Vagina (tissue), 2 donors: Measurements from ENCODE around the gene TTC23. TPM values are rescaled to one million over a fixed set of nuclear protein-coding genes. Genes with fewer than 3 reads are reported as not detected.
"Not testable (repeated sequence)": the region's sequence is repeated elsewhere in the genome, so short reads cannot be mapped to it uniquely, and the experiment has no call there.

Experiments used
- DNase-seq, 2 donors: peaks; one replicate each; pipeline ENCODE4 v3.0.0-alpha.2; 2017; ENCODE audit errors: extremely low spot score in 2 of 2
- H3K27ac ChIP-seq: fragments of 200-600 bp; sonication (generic); one replicate; pipeline ENCODE4 v1.5.1; 2019
- H3K27me3 ChIP-seq: fragments of 200-600 bp; sonication (generic); one replicate; pipeline ENCODE4 v1.5.1; 2019
- H3K36me3 ChIP-seq, 2 donors: fragments of 200-600 bp; sonication (generic); one replicate each; pipeline ENCODE4 v1.5.1; 2017 to 2019
- H3K4me1 ChIP-seq: fragments of 200-600 bp; sonication (generic); one replicate; pipeline ENCODE4 v1.5.1; 2019
- H3K4me3 ChIP-seq, 2 donors: fragments of 200-600 bp; sonication (generic); 1 replicate in 1 of 2; 2 replicates in 1 of 2; pipeline ENCODE4 v1.5.1; 2016 to 2019
- H3K9me3 ChIP-seq: fragments of 200-600 bp; sonication (generic); one replicate; pipeline ENCODE4 v1.5.1; 2019
- POLR2A ChIP-seq, 2 donors: fragments of 450-650 bp; IDR thresholded peaks; one replicate each; pipeline ENCODE4 v1.6.1; 2017; ENCODE audit warnings: antibody characterized with exemption in 2 of 2, mild to moderate bottlenecking in 2 of 2, moderate library complexity in 2 of 2
- POLR2AphosphoS5 ChIP-seq, 2 donors: sonication (generic); formaldehyde crosslinking; IDR thresholded peaks; one replicate each; pipeline ENCODE4 v1.9.0; 2017; ENCODE audit warnings: antibody characterized with exemption in 2 of 2, mild to moderate bottlenecking in 2 of 2, low read depth in 1 of 2; ENCODE audit not compliant: insufficient read depth in 1 of 2
- intact Hi-C: fragments of 100-400 bp; cut with DNase I; formaldehyde crosslinking; loops from one replicate; pipeline ENCODE4 v1.15.1; 2023
- total RNA-seq: library from RNA; depleted of rRNA; stranded (reverse); fragments of >200 nt; gene quantifications from one replicate; pipeline ENCODE4 v1.2.3, GENCODE V29; 2016
- TF ChIP-seq, protein P1 (sequence below), 3 experiments: fragments of 450-650 bp in 2 of 3; fragments of 200-600 bp in 1 of 3; sonication (generic) in 1 of 3; IDR thresholded peaks; one replicate each; pipeline ENCODE4 v1.5.1; 2017 to 2019; ENCODE audit warnings: antibody characterized with exemption in 3 of 3, mild to moderate bottlenecking in 2 of 3, moderate library complexity in 2 of 3

Gene TTC23
- total RNA-seq, 1 donor from 2014 or later, result 64.1 TPM

DNA sequence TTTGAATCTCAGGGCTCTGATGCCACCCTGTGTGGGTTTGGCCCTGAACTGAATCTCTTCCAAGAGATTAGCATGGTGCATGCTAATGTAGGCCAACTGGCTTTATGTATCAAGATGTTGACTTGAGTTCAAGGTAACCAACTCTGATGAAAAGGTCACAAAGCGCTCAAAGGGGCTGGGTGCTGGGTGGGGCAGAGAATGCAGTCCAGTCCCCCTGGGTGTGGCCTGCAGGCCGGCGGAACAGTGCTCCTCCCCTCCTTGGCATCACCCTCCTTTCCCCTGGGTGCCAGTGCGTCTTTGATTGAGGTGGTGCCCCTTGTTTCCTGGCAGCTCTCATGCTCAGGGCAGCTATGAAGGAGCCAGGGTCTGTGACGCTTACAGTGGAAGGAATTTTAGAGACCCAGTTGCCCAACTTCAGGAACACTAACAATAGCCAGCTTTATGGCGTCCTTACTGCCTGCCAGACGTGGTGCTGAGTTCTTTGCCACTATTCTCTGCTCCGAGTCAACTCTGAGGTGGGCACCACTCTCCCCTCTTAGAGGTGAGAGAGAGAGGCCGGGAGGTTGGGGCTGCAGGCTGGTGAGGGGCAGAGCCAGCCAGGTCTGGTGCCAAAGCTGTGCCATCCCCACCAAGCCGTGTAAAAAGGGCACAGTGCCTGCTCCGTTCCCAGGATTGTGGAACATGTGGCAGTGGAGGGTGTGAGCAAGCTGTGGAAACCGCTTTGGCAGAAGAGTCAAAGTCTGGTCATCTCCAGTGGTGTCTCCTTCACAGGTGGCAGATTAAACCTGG is 134.7 kb downstream of the TTC23 start:
- Histone ChIP-seq H3K36me3 (peaks cover 0 to 6% of the 10 kb centered on the region in 2 donors), H3K27me3 (no peaks in the 10 kb centered on the region), H3K9me3 (no peaks in the 10 kb centered on the region), H3K4me3 (no peak overlapping the region), H3K4me1 (peaks cover 14% of the 10 kb centered on the region), H3K27ac (no peak overlapping the region)
- no peak for DNase-seq
- intact Hi-C loops, result no loop called here
- no peak for TF ChIP-seq POLR2AphosphoS5 (IDR thresholded peaks at IDR 0.05; ENCODE audit: insufficient read depth in 1 of 2, low read depth in 1 of 2)
- TF ChIP-seq, protein P1, sequence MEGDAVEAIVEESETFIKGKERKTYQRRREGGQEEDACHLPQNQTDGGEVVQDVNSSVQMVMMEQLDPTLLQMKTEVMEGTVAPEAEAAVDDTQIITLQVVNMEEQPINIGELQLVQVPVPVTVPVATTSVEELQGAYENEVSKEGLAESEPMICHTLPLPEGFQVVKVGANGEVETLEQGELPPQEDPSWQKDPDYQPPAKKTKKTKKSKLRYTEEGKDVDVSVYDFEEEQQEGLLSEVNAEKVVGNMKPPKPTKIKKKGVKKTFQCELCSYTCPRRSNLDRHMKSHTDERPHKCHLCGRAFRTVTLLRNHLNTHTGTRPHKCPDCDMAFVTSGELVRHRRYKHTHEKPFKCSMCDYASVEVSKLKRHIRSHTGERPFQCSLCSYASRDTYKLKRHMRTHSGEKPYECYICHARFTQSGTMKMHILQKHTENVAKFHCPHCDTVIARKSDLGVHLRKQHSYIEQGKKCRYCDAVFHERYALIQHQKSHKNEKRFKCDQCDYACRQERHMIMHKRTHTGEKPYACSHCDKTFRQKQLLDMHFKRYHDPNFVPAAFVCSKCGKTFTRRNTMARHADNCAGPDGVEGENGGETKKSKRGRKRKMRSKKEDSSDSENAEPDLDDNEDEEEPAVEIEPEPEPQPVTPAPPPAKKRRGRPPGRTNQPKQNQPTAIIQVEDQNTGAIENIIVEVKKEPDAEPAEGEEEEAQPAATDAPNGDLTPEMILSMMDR (IDR thresholded peaks at IDR 0.05), result no peak
- TF ChIP-seq POLR2A (IDR thresholded peaks at IDR 0.05), result no peak

DNA sequence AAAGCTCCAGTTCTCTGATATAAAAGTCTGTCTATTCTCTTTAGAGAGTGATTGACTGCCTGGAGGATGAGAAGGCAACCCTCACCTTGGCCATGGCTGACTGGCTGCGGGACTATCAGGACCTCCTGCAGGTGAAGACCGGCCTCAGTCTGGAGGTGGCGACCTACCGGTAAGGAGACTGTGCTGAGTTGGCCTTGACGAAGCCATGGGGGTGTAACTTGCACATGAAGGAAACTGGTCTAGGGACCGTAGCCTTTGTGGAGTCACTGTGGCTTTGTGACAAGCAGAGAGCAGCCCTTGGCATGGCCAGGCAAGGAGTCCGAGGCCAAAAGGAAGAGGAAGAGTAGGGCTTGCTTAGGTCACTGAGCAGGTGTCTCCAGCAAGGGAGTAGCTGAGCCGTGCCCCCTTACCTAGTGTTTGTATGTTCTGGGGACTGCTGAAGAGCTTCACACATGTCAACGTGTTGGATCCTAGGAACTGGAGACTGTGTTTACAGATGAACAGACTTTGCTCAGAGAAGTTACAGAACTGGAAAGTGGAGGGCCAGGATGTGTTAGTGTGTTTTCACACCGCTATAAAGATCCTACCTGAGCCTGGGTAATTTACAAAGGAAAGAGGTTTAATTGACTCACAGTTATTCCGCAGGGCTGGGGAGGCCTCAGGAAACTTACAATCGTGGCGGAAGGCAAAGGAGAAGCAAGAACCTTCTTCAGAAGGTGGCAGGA is 135.7 kb downstream of the TTC23 start:
- Histone ChIP-seq H3K4me1 (peaks cover 15% of the 10 kb centered on the region), H3K27me3 (no peaks in the 10 kb centered on the region), H3K36me3 (no peaks in the 10 kb centered on the region), H3K4me3 (no peak overlapping the region), H3K27ac (no peak overlapping the region), H3K9me3 (no peaks in the 10 kb centered on the region)
- no peak for TF ChIP-seq POLR2AphosphoS5 (IDR thresholded peaks at IDR 0.05; ENCODE audit: insufficient read depth in 1 of 2, low read depth in 1 of 2)
- TF ChIP-seq, protein P1 (IDR thresholded peaks at IDR 0.05), result no peak
- no peak for TF ChIP-seq POLR2A (IDR thresholded peaks at IDR 0.05)
- DNase-seq, result no peak
- intact Hi-C loops, result no loop called here

DNA sequence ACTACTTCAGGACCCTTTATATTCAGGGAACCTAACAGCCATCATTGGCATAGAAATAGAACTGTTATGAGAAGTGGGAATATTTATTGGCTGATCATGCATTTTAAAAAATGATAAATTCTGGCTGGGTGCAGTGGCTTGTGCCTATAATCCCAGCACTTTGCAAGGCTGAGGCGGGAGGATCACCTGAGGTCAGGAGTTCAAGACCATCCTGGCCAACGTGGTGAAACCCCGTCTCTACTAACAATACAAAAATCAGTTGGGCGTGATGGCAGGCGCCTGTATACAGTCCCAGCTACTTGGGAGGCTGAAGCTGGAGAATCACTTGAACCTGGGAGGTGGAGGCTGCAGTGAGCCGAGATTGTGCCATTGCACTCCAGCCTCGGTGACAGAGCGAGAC is 137.7 kb downstream of the TTC23 start:
- H3K4me3 ChIP-seq, H3K27me3 ChIP-seq, H3K9me3 ChIP-seq, H3K36me3 ChIP-seq, DNase-seq, intact Hi-C loops: not testable (repeated sequence)
- H3K27ac ChIP-seq, result peak overlapping the region; percentile 46
- H3K4me1 ChIP-seq, result peaks cover 17% of the 10 kb centered on the region

DNA sequence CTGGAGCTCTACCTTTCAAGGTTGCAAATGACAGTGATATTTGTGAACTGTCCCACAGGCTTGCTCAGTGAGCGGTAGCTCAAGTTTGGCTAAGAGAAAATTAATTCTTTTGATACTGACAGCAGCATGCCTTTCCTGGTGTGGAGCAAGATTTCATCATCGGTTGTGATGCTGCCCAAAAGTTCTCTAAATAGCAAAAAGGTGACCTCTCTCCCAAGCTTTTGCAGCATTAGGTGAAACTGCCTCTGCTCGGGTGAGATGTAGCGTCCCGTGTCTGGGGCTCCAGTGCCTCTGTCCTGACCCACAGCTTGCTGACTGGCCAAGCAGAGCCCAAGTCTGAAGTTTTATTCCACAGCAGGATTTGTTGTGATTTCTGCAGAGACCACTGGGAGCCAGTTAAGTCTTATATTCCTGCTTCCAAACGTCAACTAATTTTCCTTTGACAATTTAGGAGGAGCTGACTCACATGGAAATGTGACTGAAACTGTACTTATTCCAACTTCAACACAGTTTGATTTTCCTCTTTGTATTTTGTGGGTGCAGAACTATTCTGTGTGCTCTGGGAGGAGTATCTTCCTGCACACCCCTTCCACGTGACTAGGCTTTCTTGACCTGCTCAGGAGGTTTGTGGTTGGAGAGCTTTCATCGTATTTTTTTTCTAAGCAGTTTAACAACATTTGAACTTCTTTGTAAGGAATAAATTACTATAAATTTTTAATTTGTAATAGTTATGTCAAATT is 138.6 kb downstream of the TTC23 start:
- TF ChIP-seq POLR2A (IDR thresholded peaks at IDR 0.05) (no peak), POLR2AphosphoS5 (IDR thresholded peaks at IDR 0.05; ENCODE audit: insufficient read depth in 1 of 2, low read depth in 1 of 2) (peak in 1 of 2 donors; percentile 10)
- Histone ChIP-seq H3K27ac (peak overlapping the region; percentile 46), H3K4me3 (peak overlapping the region in 1 of 2 donors; percentile 6), H3K27me3 (no peaks in the 10 kb centered on the region), H3K4me1 (peaks cover 25% of the 10 kb centered on the region), H3K9me3 (no peaks in the 10 kb centered on the region), H3K36me3 (no peaks in the 10 kb centered on the region)
- DNase-seq, result no peak
- intact Hi-C loops, result no loop called here

DNA sequence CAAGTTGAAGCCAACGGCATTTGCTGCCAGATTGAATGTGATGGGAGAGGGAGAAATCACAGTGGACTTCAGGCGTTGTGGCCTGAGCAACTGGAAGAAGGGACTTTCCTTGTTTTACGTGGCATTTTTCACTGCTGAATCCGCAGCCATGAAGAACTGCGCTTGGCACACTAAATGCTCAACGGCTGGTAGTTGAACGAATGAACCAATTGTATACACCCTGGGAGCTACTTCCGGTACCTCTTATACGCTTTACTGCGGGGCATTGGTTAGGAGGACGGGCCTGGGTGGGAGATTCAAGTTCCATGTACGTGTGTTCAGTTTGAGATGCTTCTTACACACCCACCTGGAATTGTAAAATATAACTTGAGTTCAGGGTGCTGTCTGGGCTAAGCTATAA is 139.3 kb downstream of the TTC23 start:
- H3K4me1 ChIP-seq, result peaks cover 27% of the 10 kb centered on the region
- no peaks in the 10 kb centered on the region for H3K36me3 ChIP-seq
- peak overlapping the region in 1 of 2 donors; percentile 6 for H3K4me3 ChIP-seq

More for the DNA sequence above, 139.3 kb downstream of the TTC23 start:
- intact Hi-C loops, result no loop called here
- H3K27me3 ChIP-seq, result no peaks in the 10 kb centered on the region
- TF ChIP-seq, protein P1 (IDR thresholded peaks at IDR 0.05), result no peak
- TF ChIP-seq POLR2AphosphoS5 (IDR thresholded peaks at IDR 0.05; ENCODE audit: insufficient read depth in 1 of 2, low read depth in 1 of 2) (no peak), POLR2A (IDR thresholded peaks at IDR 0.05) (no peak)
- peak overlapping the region; percentile 46 for H3K27ac ChIP-seq
- DNase-seq, result no peak
- no peaks in the 10 kb centered on the region for H3K9me3 ChIP-seq
